PC-9 (cell line): ENCODE measurements around the gene OR5H15. TPM values are rescaled to one million over a fixed set of nuclear protein-coding genes. Genes with fewer than 3 reads are reported as not detected.
"Not testable (repeated sequence)": the region's sequence is repeated elsewhere in the genome, so short reads cannot be mapped to it uniquely, and the experiment has no call there.

Experiments used
- BruUV-seq: library from RNA; stranded (reverse); fragments of 400-500 nt; replicated peaks from 2 replicates; lab custom pipeline; 2021; lab: Mats Ljungman, UMichigan
- CTCF ChIA-PET: fragments of 300-600 bp; sonication (Branson Sonifier 250); formaldehyde crosslinking; loops from one replicate; lab custom pipeline; 2022; ENCODE audit warnings: antibody characterized with exemption; lab: Charles Lee
- POLR2A ChIA-PET: fragments of 300-600 bp; sonication (Branson Sonifier 250); formaldehyde crosslinking; loops from one replicate; lab custom pipeline; 2022; ENCODE audit warnings: antibody characterized with exemption; ENCODE audit not compliant: unreplicated experiment; lab: Charles Lee
- DNase-seq, 2 experiments: peaks; one replicate each; pipeline versions ENCODE4 v3.0.0 to v3.0.0-alpha.2; 2015 to 2022; ENCODE audit warnings: mixed read lengths in 1 of 2
- H2AFZ ChIP-seq: fragments of 200-600 bp; sonication (generic); 2 replicates; pipeline ENCODE4 v1.8.1; 2017; ENCODE audit warnings: antibody characterized with exemption
- H3F3A ChIP-seq: fragments of 200-600 bp; sonication (generic); 2 replicates; pipeline ENCODE4 v1.8.1; 2017; ENCODE audit warnings: antibody characterized with exemption, mild to moderate bottlenecking, low read depth; ENCODE audit not compliant: insufficient read depth
- H3K27ac ChIP-seq: fragments of 200-600 bp; sonication (generic); 2 replicates; pipeline ENCODE4 v1.6.1; 2016; ENCODE audit warnings: mixed run types
- H3K27me3 ChIP-seq: fragments of 200-600 bp; sonication (generic); 2 replicates; pipeline ENCODE4 v1.6.1; 2016; ENCODE audit warnings: low read depth, mixed run types; ENCODE audit not compliant: insufficient read depth
- H3K36me3 ChIP-seq: fragments of 200-600 bp; sonication (generic); 2 replicates; pipeline ENCODE4 v1.6.1; 2016; ENCODE audit warnings: low read depth, mixed run types
- H3K4me1 ChIP-seq: fragments of 200-600 bp; sonication (generic); replicated peaks from 2 replicates; pipeline ENCODE4 v1.6.1; 2016; ENCODE audit warnings: mixed run types; ENCODE audit not compliant: insufficient read depth
- H3K4me2 ChIP-seq: fragments of 200-600 bp; sonication (generic); 2 replicates; pipeline ENCODE4 v1.6.1; 2017; ENCODE audit warnings: mixed run types
- H3K4me3 ChIP-seq: fragments of 200-600 bp; sonication (generic); 2 replicates; pipeline ENCODE4 v1.6.1; 2016; ENCODE audit warnings: mixed run types
- H3K79me2 ChIP-seq: fragments of 200-600 bp; sonication (generic); 2 replicates; pipeline ENCODE4 v1.6.1; 2017; ENCODE audit warnings: low read depth, mixed run types
- H3K9me2 ChIP-seq: fragments of 200-600 bp; sonication (generic); 2 replicates; pipeline ENCODE4 v1.8.1; 2017; ENCODE audit warnings: mild to moderate bottlenecking; ENCODE audit not compliant: insufficient read depth
- H3K9me3 ChIP-seq: fragments of 200-600 bp; sonication (generic); 2 replicates; pipeline ENCODE4 v1.8.1; 2016; ENCODE audit warnings: low read depth; ENCODE audit not compliant: insufficient read depth
- H4K20me1 ChIP-seq: fragments of 200-600 bp; sonication (generic); 2 replicates; pipeline ENCODE4 v1.8.1; 2017; ENCODE audit not compliant: insufficient read depth
- EZH2 ChIP-seq: fragments of 200-600 bp; sonication (generic); IDR thresholded peaks from 2 replicates; pipeline ENCODE4 v1.8.0; 2017; ENCODE audit warnings: antibody characterized with exemption, low read depth
- intact Hi-C: fragments of 100-400 bp; cut with micrococcal nuclease; formaldehyde crosslinking; loops from one replicate; pipeline ENCODE4 v1.10.0; 2022; ENCODE audit not compliant: unreplicated experiment
- total RNA-seq: library from RNA; stranded (reverse); gene quantifications from 2 replicates; pipeline ENCODE4 v1.2.3, GENCODE V29; 2021
- TF ChIP-seq, protein P1 (sequence below): fragments of 200-600 bp; sonication (generic); conservative IDR thresholded peaks from 2 replicates; pipeline ENCODE4 v1.6.1; 2017; ENCODE audit warnings: mixed run types, antibody characterized with exemption, mild to moderate bottlenecking, moderate library complexity

Gene OR5H15
- total RNA-seq, 1 experiment from 2014 or later, result not detected

DNA sequence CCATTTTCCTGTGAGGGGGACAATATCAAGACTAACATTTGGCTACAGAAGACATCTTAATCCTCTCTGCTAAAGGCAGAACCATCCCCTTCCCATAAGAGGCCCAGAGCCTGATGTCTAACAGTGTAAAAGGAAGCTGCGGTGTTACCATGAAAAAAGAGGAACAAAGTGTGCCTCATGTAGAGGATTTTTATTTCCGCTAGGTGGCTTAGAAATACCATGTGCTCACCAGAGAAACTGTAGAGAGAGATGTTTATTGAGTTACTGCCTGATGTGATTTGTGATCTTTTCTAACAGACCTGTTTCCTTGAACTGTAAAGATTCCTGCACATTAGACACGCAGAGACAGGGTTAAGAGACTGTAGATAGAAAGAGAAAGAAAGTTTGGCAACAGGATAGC, 22.0 kb downstream of the OR5H15 start:
- H3K4me2 ChIP-seq, result no peak overlapping the region
- ChIA-PET CTCF (no interaction called here), POLR2A (no interaction called here)
- intact Hi-C loops, result loop anchor here (1.0 kb wide), 1 partner anchor 141 kb away; no protein-coding TSS in a partner anchor
- H3F3A ChIP-seq, result no peaks in the 10 kb centered on the region
- H3K4me1 ChIP-seq, result no peaks in the 10 kb centered on the region
- no TSS peak for BruUV-seq
- H3K9me2 ChIP-seq, result 0 out of 2 replicates have a peak, but pooled peaks cover 4% of the 10 kb centered on the region
- no peaks in the 10 kb centered on the region for H3K9me3 ChIP-seq
- no peak overlapping the region for H3K27ac ChIP-seq
- H2AFZ ChIP-seq, result no peak overlapping the region
- H4K20me1 ChIP-seq, result no peaks in the 10 kb centered on the region
- DNase-seq, result no peak
- no peak overlapping the region for H3K4me3 ChIP-seq
- TF ChIP-seq EZH2, result no peak
- TF ChIP-seq, protein P1, sequence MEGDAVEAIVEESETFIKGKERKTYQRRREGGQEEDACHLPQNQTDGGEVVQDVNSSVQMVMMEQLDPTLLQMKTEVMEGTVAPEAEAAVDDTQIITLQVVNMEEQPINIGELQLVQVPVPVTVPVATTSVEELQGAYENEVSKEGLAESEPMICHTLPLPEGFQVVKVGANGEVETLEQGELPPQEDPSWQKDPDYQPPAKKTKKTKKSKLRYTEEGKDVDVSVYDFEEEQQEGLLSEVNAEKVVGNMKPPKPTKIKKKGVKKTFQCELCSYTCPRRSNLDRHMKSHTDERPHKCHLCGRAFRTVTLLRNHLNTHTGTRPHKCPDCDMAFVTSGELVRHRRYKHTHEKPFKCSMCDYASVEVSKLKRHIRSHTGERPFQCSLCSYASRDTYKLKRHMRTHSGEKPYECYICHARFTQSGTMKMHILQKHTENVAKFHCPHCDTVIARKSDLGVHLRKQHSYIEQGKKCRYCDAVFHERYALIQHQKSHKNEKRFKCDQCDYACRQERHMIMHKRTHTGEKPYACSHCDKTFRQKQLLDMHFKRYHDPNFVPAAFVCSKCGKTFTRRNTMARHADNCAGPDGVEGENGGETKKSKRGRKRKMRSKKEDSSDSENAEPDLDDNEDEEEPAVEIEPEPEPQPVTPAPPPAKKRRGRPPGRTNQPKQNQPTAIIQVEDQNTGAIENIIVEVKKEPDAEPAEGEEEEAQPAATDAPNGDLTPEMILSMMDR, result peak; percentile 50; the same call in 1 of the 2 replicates
- H3K79me2 ChIP-seq, result no peaks in the 10 kb centered on the region
- no peaks in the 10 kb centered on the region for H3K36me3 ChIP-seq
- H3K27me3 ChIP-seq, result no peaks in the 10 kb centered on the region

DNA sequence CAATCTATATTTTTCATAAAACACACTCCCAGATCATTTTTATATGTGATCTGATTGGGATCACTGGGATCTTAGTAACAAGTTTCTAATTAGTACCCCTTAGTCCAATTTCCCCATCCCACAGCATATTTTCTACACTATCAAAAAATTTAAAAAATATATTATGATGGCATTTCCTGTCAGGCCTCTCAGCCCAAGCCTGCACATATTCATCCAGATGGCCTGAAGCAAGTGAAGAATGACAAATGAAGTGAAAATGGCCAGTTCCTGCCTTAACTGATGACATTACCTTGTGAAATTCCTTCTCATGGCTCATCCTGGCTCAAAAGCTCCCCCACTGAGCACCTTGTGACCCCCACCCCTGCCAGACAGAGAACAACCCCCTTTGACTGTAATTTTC, 24.4 kb downstream of the OR5H15 start:
- H3K79me2 ChIP-seq, H3K4me2 ChIP-seq, POLR2A ChIA-PET, H2AFZ ChIP-seq, H4K20me1 ChIP-seq, H3K4me1 ChIP-seq, H3K9me2 ChIP-seq, H3K36me3 ChIP-seq, CTCF ChIA-PET, BruUV-seq, H3K27me3 ChIP-seq, intact Hi-C loops, H3F3A ChIP-seq, DNase-seq, H3K27ac ChIP-seq, H3K9me3 ChIP-seq, H3K4me3 ChIP-seq: not testable (repeated sequence)

DNA sequence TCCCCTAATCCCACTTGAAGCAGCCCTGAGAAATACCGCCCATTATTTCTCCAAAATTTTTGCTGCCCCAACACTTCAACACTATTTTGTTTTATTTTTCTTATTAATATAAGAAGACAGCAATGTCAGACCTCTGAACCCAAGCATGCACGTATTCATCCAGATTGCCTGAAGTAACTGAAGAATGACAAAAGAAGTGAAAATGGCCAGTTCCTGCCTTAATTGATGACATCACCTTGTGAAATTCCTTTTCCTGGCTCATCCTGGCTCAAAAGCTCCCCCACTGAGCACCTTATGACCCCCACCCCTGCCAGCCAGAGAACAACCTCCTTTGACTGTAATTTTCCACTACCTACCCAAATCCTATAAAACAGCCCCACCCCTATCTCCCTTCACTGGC, 29.8 kb downstream of the OR5H15 start:
- H3F3A ChIP-seq, H3K4me2 ChIP-seq, intact Hi-C loops, H3K27ac ChIP-seq, H3K9me2 ChIP-seq, H4K20me1 ChIP-seq, POLR2A ChIA-PET, H3K79me2 ChIP-seq, CTCF ChIA-PET, DNase-seq, H2AFZ ChIP-seq, H3K4me3 ChIP-seq, H3K9me3 ChIP-seq, H3K36me3 ChIP-seq, BruUV-seq, H3K27me3 ChIP-seq: not testable (repeated sequence)
- peaks cover 14% of the 10 kb centered on the region for H3K4me1 ChIP-seq

DNA sequence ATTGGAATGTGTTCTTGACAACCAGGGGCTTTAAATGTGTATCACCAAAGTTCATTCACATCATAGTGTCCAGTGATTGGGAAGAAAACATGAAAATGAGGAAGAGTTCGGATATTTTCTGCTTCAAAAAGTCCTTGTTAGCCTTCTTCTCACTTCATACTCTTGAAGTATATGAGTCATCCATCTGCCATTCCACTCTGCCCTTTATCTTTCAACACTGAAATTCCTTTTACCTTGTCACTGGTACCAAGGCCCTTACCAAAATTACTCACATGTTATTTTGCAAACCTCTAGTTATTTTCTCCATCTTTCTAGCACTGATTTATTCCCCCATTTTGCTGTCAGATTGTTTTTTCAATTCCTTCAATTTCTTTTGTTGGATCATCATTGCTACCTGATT, 32.5 kb downstream of the OR5H15 start:
- peaks cover 14% of the 10 kb centered on the region for H3K4me1 ChIP-seq
- ChIA-PET CTCF (no interaction called here), POLR2A (no interaction called here)
- no peaks in the 10 kb centered on the region for H3K27me3 ChIP-seq
- H3K4me2 ChIP-seq, result peak overlapping the region; percentile 3; the same call in 1 of the 2 replicates
- H3K36me3 ChIP-seq, result no peaks in the 10 kb centered on the region
- peaks cover 6% of the 10 kb centered on the region for H3F3A ChIP-seq
- H3K9me3 ChIP-seq, result peaks cover 4% of the 10 kb centered on the region; the same call in 1 of the 2 replicates
- no peak overlapping the region for H2AFZ ChIP-seq
- H3K9me2 ChIP-seq, result no peaks in the 10 kb centered on the region
- intact Hi-C loops, result no loop called here
- DNase-seq, result peak in 1 of 2 experiments; percentile 77
- H3K4me3 ChIP-seq, result no peak overlapping the region
- no peak overlapping the region for H3K27ac ChIP-seq
- BruUV-seq, result no TSS peak
- no peaks in the 10 kb centered on the region for H4K20me1 ChIP-seq
- no peak for TF ChIP-seq EZH2
- TF ChIP-seq, protein P1, result no peak
- no peaks in the 10 kb centered on the region for H3K79me2 ChIP-seq
